Stimulated activated naive B cell treated with anti-CD40 and anti-IgM and Interleukin-4, amounts not matched to agents 10 μg/mL and 1 μg/mL and 100 μg/mL, for 72 hours (primary cell): ENCODE results near the gene TENM4.

ENCODE experiments used
- ATAC-seq, 2 donors: fragments of 150-1000 bp; cut with Tn5 transposase; replicated peaks; 2 replicates each; pipeline ENCODE4 v1.10.0; 2021; ENCODE audit warnings: moderate library complexity in 1 of 2
- DNase-seq: peaks from one replicate; pipeline ENCODE4 v3.0.0; 2021
- H3K27ac Mint-ChIP-seq: one replicate; pipeline ENCODE4 v1.8.0; 2022; ENCODE audit warnings: mild to moderate bottlenecking, mixed read lengths
- H3K27me3 Mint-ChIP-seq, 2 donors: one replicate each; pipeline ENCODE4 v1.8.0; 2022; ENCODE audit warnings: mixed read lengths in 2 of 2
- H3K36me3 Mint-ChIP-seq, 2 donors: one replicate each; pipeline ENCODE4 v1.8.0; 2022; ENCODE audit warnings: mixed read lengths in 2 of 2, mild to moderate bottlenecking in 1 of 2
- H3K4me1 Mint-ChIP-seq, 2 donors: one replicate each; pipeline ENCODE4 v1.8.0; 2022; ENCODE audit warnings: mixed read lengths in 2 of 2, mild to moderate bottlenecking in 1 of 2
- H3K4me3 Mint-ChIP-seq, 2 donors: one replicate each; pipeline ENCODE4 v1.8.0; 2022; ENCODE audit warnings: mild to moderate bottlenecking in 2 of 2, mixed read lengths in 2 of 2, moderate library complexity in 1 of 2
- H3K9me3 Mint-ChIP-seq, 2 donors: one replicate each; pipeline ENCODE4 v1.8.0; 2022; ENCODE audit warnings: mixed read lengths in 2 of 2, mild to moderate bottlenecking in 1 of 2

TENM4 gene

GRCh38 chr11:79287952-79288351 lies 152.9 kb downstream of the TENM4 start:
- Mint-ChIP-seq H3K4me1 (no peaks in the 10 kb centered on the region), H3K27me3 (no peaks in the 10 kb centered on the region)

GRCh38 chr11:79285756-79286155 lies 155.1 kb downstream of the TENM4 start:
- DNase-seq = no peak
- no peak overlapping the region for H3K4me3 Mint-ChIP-seq
- ATAC-seq = no peak
- H3K36me3 Mint-ChIP-seq = no peaks in the 10 kb centered on the region
- H3K27ac Mint-ChIP-seq = no peak overlapping the region
- H3K27me3 Mint-ChIP-seq = no peaks in the 10 kb centered on the region
- peaks cover 6 to 9% of the 10 kb centered on the region in 2 donors for H3K9me3 Mint-ChIP-seq
- no peaks in the 10 kb centered on the region for H3K4me1 Mint-ChIP-seq

More at GRCh38 chr11:79287952-79288351, 152.9 kb downstream of the TENM4 start:
- no peak for DNase-seq
- H3K27ac Mint-ChIP-seq = no peak overlapping the region
- H3K36me3 Mint-ChIP-seq = no peaks in the 10 kb centered on the region
- H3K9me3 Mint-ChIP-seq = peaks cover 6 to 9% of the 10 kb centered on the region in 2 donors
- no peak for ATAC-seq
- no peak overlapping the region for H3K4me3 Mint-ChIP-seq

DNA sequence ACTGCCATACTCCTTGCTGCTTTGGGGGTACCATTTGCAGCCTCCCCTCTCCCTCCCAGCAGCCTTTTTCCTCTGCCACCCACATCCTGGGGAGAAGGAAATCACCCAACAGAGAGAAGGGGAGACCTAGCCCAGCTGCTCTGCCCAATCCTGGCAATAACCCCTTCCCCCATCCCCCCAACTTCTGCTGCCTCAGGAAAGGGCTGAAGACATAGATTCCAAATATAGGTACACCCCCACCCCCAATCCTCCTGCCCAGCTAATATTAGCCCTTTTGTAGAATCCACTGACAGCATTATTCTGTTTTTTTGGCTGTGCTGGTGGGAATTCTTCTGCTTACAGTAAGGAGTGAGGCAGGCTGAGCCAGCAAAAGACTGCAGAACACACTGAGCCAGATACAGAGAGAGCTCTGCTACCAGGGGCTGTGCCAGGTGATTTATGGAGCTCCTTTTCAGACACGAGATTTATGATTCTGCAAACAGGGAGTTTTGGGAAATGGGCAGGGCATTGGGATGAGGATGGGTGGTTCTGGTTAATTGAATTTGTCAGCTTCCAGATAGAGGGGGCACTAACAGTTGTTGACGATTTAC lies 164.0 kb downstream of the TENM4 start:
- DNase-seq (no peak), ATAC-seq (no peak)
- Mint-ChIP-seq H3K4me1 (no peaks in the 10 kb centered on the region), H3K9me3 (no peaks in the 10 kb centered on the region), H3K27ac (no peak overlapping the region), H3K4me3 (no peak overlapping the region), H3K36me3 (no peaks in the 10 kb centered on the region), H3K27me3 (no peaks in the 10 kb centered on the region)

- Mint-ChIP-seq H3K36me3 (no peaks in the 10 kb centered on the region), H3K27ac (no peak overlapping the region), H3K9me3 (no peaks in the 10 kb centered on the region), H3K4me3 (no peak overlapping the region), H3K4me1 (no peaks in the 10 kb centered on the region), H3K27me3 (no peaks in the 10 kb centered on the region)
- no peak for ATAC-seq
- no peak for DNase-seq
Observed at GRCh38 chr11:79274636-79275331, 166.0 kb downstream of the TENM4 start.

DNA sequence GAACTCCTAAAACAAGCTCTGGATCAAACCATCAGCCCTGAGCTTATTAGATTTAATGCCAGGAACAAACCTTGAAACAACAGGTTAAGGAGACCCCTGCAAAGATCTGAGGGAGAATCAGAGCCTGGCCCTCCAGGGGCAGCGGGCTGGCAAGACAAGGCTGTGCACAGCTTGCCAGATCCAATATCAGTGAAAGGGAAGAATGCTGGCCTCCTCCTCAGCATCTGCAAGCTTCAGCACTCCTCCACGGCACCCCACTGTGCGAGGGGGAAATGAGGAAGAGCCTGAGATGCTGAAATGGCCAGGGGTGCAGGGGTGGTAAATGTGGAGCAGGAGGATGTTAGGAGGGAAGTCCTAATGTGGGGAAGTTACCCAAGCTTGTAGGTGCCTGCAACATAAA lies 167.0 kb downstream of the TENM4 start:
- ATAC-seq (no peak), DNase-seq (no peak)
- Mint-ChIP-seq H3K27ac (no peak overlapping the region), H3K4me3 (no peak overlapping the region), H3K4me1 (no peaks in the 10 kb centered on the region), H3K36me3 (no peaks in the 10 kb centered on the region), H3K27me3 (no peaks in the 10 kb centered on the region), H3K9me3 (no peaks in the 10 kb centered on the region)

GRCh38 chr11:79269611-79270307 lies 171.1 kb downstream of the TENM4 start:
- DNase-seq (no peak), ATAC-seq (no peak)
- no peak overlapping the region for H3K4me3 Mint-ChIP-seq
- no peak overlapping the region for H3K27ac Mint-ChIP-seq
- no peaks in the 10 kb centered on the region for H3K9me3 Mint-ChIP-seq
- H3K36me3 Mint-ChIP-seq = no peaks in the 10 kb centered on the region
- H3K27me3 Mint-ChIP-seq = no peaks in the 10 kb centered on the region
- no peaks in the 10 kb centered on the region for H3K4me1 Mint-ChIP-seq

DNA sequence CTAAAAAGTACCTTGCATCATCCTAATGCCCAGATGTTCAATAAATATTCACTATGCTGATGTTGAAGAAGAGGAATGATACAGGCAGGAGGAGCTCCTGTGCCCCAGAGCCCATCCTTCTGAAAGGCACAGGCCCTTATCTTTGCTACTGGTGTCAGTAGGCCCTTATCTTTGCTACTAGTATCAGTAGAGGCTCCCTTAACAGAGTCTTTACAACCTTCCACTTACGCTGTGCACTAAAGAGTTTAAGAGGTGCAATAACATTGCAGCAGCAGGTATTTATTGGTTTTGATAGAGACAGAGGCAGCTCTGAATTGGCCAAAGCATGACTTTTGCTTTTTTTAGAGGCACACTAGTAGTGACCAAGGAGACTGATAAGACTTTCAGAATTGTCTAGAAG lies 174.4 kb downstream of the TENM4 start:
- H3K27me3 Mint-ChIP-seq = no peaks in the 10 kb centered on the region
- H3K9me3 Mint-ChIP-seq = no peaks in the 10 kb centered on the region
- ATAC-seq = no peak
- no peaks in the 10 kb centered on the region for H3K4me1 Mint-ChIP-seq
- H3K27ac Mint-ChIP-seq = no peak overlapping the region
- H3K4me3 Mint-ChIP-seq = no peak overlapping the region
- DNase-seq = no peak
- no peaks in the 10 kb centered on the region for H3K36me3 Mint-ChIP-seq

DNA sequence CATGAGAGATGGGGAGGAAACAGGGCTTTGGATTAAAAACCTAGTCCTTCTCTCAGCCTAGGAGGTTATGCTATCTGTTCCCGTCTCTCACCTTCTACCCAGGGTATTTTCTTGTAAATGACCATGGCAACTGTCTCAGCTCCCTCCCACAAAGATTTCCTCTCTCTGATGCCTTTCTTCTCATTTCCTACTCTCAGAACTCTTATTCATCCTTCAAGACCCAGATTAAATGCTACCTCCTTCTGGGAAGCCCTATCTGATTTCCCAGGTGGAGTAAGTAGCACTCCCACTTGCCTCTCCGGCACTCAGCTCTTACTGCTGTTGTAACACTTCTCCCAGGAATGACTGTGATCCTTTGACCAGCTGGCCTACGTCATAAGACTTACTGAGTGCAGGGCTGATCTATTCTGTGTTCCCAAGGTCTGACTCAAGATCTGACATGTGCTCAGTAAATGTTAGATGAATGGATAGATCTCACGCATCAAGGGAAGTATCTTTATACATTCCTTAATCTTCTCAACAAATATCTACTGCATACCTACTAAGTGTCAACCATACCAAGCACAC lies 175.0 kb downstream of the TENM4 start:
- Mint-ChIP-seq H3K27me3 (no peaks in the 10 kb centered on the region), H3K36me3 (no peaks in the 10 kb centered on the region), H3K4me1 (no peaks in the 10 kb centered on the region), H3K9me3 (no peaks in the 10 kb centered on the region), H3K4me3 (no peak overlapping the region), H3K27ac (no peak overlapping the region)
- no peak for ATAC-seq
- DNase-seq = no peak

- Mint-ChIP-seq H3K4me3 (no peak overlapping the region), H3K27me3 (peaks cover 0 to 5% of the 10 kb centered on the region in 2 donors)
Observed at GRCh38 chr11:79264284-79264683, 176.5 kb downstream of the TENM4 start.

DNA sequence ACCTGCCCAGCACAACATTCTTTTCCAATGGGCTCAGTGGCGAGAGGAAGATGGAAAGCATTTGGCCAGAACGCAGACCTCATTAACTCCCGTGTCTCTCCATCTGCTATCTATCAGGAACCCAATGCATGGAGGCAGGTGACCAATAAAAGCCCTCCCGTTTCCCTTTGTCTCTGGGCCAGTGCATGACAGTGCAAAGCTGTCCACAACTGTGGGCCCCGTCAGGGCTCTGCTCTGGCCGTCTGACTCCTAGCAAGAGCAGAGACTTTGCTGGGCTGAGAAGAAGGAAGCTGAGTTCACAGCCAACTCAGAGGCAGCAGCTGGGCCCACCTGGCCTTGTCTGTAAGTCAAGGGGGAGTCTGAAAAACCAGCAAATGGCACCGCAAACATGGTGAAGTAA lies 177.8 kb downstream of the TENM4 start:
- H3K9me3 Mint-ChIP-seq = no peaks in the 10 kb centered on the region
- no peak overlapping the region for H3K4me3 Mint-ChIP-seq
- H3K4me1 Mint-ChIP-seq = no peaks in the 10 kb centered on the region
- ATAC-seq = no peak
- no peak for DNase-seq
- no peak overlapping the region for H3K27ac Mint-ChIP-seq
- H3K27me3 Mint-ChIP-seq = peaks cover 0 to 6% of the 10 kb centered on the region in 2 donors
- no peaks in the 10 kb centered on the region for H3K36me3 Mint-ChIP-seq

More at GRCh38 chr11:79264284-79264683, 176.5 kb downstream of the TENM4 start:
- no peaks in the 10 kb centered on the region for H3K9me3 Mint-ChIP-seq
- ATAC-seq = no peak
- no peak for DNase-seq
- no peaks in the 10 kb centered on the region for H3K4me1 Mint-ChIP-seq
- no peak overlapping the region for H3K27ac Mint-ChIP-seq
- H3K36me3 Mint-ChIP-seq = no peaks in the 10 kb centered on the region

DNA sequence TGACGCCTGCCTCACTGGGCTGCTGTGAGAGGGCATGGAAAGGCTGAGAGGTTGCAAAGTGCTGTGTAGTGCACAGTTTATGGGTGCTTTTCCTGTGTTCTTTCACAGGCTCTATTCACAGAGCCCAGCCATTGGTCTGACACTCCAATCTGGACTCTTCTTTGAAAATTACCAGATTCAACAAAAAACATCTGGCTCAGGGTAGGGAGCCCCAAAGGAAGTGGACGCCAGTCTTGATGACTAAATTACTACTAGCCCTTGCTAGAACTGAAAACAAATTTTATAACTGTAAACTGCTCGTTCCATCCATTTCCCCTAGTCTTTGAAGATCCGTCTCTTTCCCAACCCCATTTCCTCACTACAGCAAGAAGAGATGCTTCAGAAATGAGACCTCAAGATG lies 178.6 kb downstream of the TENM4 start:
- Mint-ChIP-seq H3K9me3 (no peaks in the 10 kb centered on the region), H3K36me3 (no peaks in the 10 kb centered on the region), H3K4me3 (no peak overlapping the region), H3K27me3 (peaks cover 0 to 6% of the 10 kb centered on the region in 2 donors), H3K27ac (no peak overlapping the region), H3K4me1 (no peaks in the 10 kb centered on the region)
- no peak for ATAC-seq
- DNase-seq = no peak

- H3K36me3 Mint-ChIP-seq = no peaks in the 10 kb centered on the region
- no peak overlapping the region for H3K27ac Mint-ChIP-seq
- H3K4me3 Mint-ChIP-seq = no peak overlapping the region
- H3K9me3 Mint-ChIP-seq = no peaks in the 10 kb centered on the region
- ATAC-seq = no peak
- no peaks in the 10 kb centered on the region for H3K4me1 Mint-ChIP-seq
- DNase-seq = no peak
- peaks cover 0 to 6% of the 10 kb centered on the region in 2 donors for H3K27me3 Mint-ChIP-seq
Observed at GRCh38 chr11:79261684-79262083, 179.1 kb downstream of the TENM4 start.

GRCh38 chr11:79259800-79260199 lies 181.0 kb downstream of the TENM4 start:
- no peaks in the 10 kb centered on the region for H3K36me3 Mint-ChIP-seq
- DNase-seq (no peak), ATAC-seq (no peak)
- H3K27ac Mint-ChIP-seq = no peak overlapping the region
- peaks cover 0 to 6% of the 10 kb centered on the region in 2 donors for H3K27me3 Mint-ChIP-seq
- no peak overlapping the region for H3K4me3 Mint-ChIP-seq
- no peaks in the 10 kb centered on the region for H3K4me1 Mint-ChIP-seq
- no peaks in the 10 kb centered on the region for H3K9me3 Mint-ChIP-seq

DNA sequence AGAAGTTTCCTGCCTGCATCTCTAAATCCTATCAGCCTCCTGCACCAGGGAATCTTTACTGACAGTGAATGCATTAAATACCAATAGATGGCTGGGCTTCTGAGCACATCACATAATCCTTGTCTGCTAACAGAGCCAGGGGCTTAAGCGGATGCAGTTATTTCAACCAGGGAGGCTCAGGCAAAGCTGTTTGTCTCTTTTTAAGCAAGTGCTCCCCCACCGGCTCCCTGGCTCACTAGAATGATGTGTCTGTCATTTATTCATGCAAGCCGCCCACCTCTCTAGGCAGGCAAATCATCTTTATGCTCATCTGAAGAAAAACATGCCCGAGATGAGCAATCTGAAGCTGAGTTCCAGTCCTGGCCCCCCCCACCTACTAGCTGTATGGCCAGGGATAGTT lies 182.3 kb downstream of the TENM4 start:
- DNase-seq (no peak), ATAC-seq (no peak)
- H3K9me3 Mint-ChIP-seq = no peaks in the 10 kb centered on the region
- no peak overlapping the region for H3K4me3 Mint-ChIP-seq
- H3K27ac Mint-ChIP-seq = no peak overlapping the region
- peaks cover 0 to 6% of the 10 kb centered on the region in 2 donors for H3K27me3 Mint-ChIP-seq
- H3K4me1 Mint-ChIP-seq = no peaks in the 10 kb centered on the region
- H3K36me3 Mint-ChIP-seq = no peaks in the 10 kb centered on the region

- Mint-ChIP-seq H3K4me3 (no peak overlapping the region), H3K4me1 (no peaks in the 10 kb centered on the region), H3K9me3 (peaks cover 0 to 2% of the 10 kb centered on the region in 2 donors), H3K36me3 (no peaks in the 10 kb centered on the region), H3K27me3 (peaks cover 0 to 6% of the 10 kb centered on the region in 2 donors), H3K27ac (no peak overlapping the region)
- no peak for ATAC-seq
- DNase-seq = no peak
Observed at GRCh38 chr11:79255965-79256364, 184.9 kb downstream of the TENM4 start.
